Neutrophil (primary cell): ENCODE measurements around the gene IRF2BP2.

Source experiments
- H3K27ac ChIP-seq: fragments of 200-600 bp; sonication (generic); 2 replicates; pipeline ENCODE4 v1.5.1; 2016; ENCODE audit warnings: mild to moderate bottlenecking, moderate library complexity
- H3K27me3 ChIP-seq: fragments of 200-600 bp; sonication (generic); 2 replicates; pipeline ENCODE4 v1.6.0; 2016; ENCODE audit warnings: mild to moderate bottlenecking
- H3K36me3 ChIP-seq: fragments of 200-600 bp; sonication (generic); 2 replicates; pipeline ENCODE4 v1.5.1; 2017
- H3K4me1 ChIP-seq, 2 experiments: fragments of 200-600 bp in 1 of 2; sonication (generic) in 1 of 2; 1 replicate in 1 of 2; 2 replicates in 1 of 2; pipeline versions ENCODE4 v1.5.1 to v1.6.1; 2013 to 2016; ENCODE audit warnings: low read depth in 1 of 2, low read length in 1 of 2, mild to moderate bottlenecking in 1 of 2, moderate library complexity in 1 of 2; ENCODE audit not compliant: control insufficient read depth in 1 of 2, insufficient read depth in 1 of 2
- H3K4me3 ChIP-seq, 2 experiments: fragments of 200-600 bp in 1 of 2; sonication (generic) in 1 of 2; 1 replicate in 1 of 2; 2 replicates in 1 of 2; pipeline ENCODE4 v1.5.1; 2013 to 2016; ENCODE audit warnings: low read depth in 1 of 2, low read length in 1 of 2, mild to moderate bottlenecking in 1 of 2, moderate library complexity in 1 of 2
- H3K9me3 ChIP-seq: fragments of 200-600 bp; sonication (generic); 2 replicates; pipeline ENCODE4 v1.5.1; 2016
- TF ChIP-seq, protein P1 (sequence below): fragments of 200-600 bp; sonication (generic); IDR thresholded peaks from 2 replicates; pipeline ENCODE4 v1.5.1; 2016; ENCODE audit warnings: antibody characterized with exemption

IRF2BP2 gene

DNA sequence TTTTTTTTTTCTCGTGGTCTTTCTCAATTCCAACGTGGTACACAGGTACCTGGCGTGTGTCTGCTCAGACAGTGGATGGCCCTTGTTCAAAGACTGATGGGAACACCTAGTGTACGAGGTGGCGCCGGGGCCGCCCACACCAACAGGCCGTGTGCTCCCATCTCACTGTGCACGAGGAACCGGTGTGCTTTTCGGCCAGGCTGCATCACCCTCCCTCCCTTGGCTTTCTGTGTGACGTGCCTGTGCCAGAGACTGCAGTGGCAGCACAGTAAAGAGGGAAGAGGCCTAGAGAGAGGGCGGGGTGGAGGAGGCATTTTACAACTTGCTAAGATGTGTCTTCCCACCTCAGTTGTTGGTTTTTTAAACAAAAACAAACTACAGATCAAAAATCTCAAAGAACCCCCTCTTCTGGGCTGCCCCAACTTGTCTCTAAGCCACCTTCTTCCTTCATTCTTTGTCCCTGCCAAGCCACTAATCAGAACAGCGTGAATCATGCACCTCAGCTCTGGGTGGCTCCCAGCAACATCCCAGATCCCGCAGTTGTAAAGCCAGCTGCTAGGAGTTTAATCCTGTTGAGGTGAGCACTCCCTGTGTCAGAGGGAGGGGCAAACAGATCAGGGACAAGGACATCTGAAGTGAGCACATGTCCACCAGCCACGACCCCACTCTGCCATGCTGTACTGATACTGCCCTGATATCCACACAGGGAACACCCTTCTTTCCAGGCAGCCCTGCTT, 20.7 kb downstream of the IRF2BP2 start:
- Histone ChIP-seq H3K4me3 (no peak overlapping the region), H3K36me3 (no peaks in the 10 kb centered on the region), H3K9me3 (no peaks in the 10 kb centered on the region), H3K27ac (no peak overlapping the region), H3K4me1 (no peaks in the 10 kb centered on the region), H3K27me3 (no peaks in the 10 kb centered on the region)
- TF ChIP-seq, protein P1, sequence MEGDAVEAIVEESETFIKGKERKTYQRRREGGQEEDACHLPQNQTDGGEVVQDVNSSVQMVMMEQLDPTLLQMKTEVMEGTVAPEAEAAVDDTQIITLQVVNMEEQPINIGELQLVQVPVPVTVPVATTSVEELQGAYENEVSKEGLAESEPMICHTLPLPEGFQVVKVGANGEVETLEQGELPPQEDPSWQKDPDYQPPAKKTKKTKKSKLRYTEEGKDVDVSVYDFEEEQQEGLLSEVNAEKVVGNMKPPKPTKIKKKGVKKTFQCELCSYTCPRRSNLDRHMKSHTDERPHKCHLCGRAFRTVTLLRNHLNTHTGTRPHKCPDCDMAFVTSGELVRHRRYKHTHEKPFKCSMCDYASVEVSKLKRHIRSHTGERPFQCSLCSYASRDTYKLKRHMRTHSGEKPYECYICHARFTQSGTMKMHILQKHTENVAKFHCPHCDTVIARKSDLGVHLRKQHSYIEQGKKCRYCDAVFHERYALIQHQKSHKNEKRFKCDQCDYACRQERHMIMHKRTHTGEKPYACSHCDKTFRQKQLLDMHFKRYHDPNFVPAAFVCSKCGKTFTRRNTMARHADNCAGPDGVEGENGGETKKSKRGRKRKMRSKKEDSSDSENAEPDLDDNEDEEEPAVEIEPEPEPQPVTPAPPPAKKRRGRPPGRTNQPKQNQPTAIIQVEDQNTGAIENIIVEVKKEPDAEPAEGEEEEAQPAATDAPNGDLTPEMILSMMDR = no peak

DNA sequence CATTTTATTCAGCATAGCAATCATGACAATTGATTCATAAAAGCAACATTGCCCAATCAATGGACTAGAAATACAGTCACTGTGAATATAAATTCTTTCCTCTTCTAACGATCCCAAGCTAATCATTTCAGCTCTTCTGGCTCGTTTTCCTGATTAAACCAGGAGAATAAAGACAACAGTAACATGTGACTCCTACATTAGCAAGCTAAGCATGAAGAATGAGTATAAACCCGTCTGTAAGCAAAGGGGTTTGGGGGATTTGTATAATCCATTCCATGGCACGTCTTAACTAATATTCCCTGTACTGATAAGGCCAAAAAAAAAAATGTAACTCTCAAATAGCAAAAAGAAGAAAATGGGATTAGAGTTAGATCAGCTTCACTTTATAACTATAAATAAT, 21.6 kb downstream of the IRF2BP2 start:
- Histone ChIP-seq H3K4me1 (no peaks in the 10 kb centered on the region), H3K27ac (no peak overlapping the region), H3K27me3 (no peaks in the 10 kb centered on the region), H3K4me3 (no peak overlapping the region), H3K9me3 (no peaks in the 10 kb centered on the region), H3K36me3 (no peaks in the 10 kb centered on the region)
- TF ChIP-seq, protein P1 = no peak

DNA sequence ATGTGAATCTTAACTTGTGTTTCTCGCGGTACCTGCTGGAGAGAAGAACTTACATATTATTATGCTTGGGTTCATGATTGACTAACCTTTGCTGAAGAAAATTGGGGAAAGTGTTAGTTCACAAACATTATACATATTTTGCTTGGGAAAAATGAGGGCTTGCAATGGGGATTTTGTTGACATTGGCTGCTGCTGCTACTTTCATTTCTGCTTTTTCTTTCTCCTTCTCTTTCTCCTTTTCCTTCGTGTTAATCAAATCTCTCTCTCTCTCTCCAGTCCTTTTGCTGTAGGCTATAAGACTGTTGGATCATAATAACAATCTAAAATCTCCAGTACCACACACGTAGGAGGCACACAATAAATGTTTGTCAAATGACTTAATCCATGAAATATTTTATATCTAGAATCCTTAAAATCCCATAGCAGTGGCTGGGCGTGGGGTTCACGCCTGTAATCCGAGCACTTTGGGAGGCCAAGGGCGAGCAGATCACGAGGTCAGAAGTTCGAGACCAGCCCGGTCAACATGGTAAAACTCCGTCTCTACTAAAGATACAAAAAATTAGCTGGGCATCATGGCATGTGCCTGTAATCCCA, 23.0 kb downstream of the IRF2BP2 start:
- H3K9me3 ChIP-seq = no peaks in the 10 kb centered on the region
- H3K36me3 ChIP-seq = no peaks in the 10 kb centered on the region
- H3K4me3 ChIP-seq = no peak overlapping the region
- H3K27ac ChIP-seq = no peak overlapping the region
- TF ChIP-seq, protein P1 = no peak
- H3K4me1 ChIP-seq = no peaks in the 10 kb centered on the region
- no peaks in the 10 kb centered on the region for H3K27me3 ChIP-seq

DNA sequence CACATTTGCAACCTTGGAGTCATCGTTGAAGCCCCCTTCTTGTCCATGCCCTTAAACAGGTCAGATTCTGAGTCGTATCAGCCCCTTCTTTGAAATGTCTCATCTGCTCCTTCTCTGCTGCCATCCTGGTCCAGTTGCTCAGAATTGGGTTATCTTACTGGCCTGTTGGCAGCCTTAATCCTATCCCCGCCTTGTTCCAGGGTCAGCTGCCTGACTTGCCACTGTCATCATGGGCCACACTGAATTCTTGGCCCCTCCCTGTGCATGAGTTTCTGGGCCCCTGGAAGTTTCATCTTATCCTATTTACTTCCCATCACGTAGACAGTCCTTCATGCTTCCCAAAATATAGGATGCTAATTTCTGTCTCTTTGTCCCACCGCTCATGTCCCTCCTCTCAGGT, 23.7 kb downstream of the IRF2BP2 start:
- TF ChIP-seq, protein P1 = no peak
- Histone ChIP-seq H3K36me3 (no peaks in the 10 kb centered on the region), H3K4me3 (no peak overlapping the region), H3K4me1 (no peaks in the 10 kb centered on the region), H3K27ac (no peak overlapping the region), H3K9me3 (no peaks in the 10 kb centered on the region), H3K27me3 (no peaks in the 10 kb centered on the region)

DNA sequence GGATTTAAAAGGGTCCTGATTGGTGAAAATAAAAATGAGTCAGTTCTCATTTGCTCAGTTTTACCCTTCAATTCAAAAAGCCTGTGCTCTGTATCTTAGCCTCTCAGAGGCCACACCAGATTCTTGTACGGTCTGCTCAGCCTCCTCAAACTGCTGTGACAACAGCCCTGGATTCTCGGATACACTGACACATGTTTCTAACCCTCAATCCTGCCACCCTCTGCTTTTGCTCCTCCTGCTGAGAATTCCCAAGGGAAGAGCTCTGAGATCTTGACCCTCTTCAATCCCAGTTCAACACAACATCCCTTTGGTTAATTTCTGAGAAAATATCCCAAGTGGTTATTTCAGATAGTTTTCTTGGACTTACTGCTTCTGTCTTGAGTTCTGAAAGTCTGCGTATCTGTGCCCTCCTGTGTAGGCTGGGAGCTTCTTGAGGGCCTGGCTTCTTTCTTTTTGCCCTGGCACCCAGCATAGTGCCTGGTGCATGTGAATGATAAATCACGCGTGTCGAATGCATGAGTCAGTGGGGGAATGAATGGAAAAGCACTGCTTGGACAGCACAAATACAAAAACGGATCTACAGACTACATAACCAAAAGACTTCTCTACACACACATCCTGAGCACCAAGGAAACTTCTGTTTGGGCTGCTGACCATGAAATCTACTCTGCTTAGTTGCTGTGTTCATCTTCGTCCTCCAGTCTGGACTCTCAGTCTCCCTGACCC, 24.5 kb downstream of the IRF2BP2 start:
- Histone ChIP-seq H3K4me3 (no peak overlapping the region), H3K36me3 (no peaks in the 10 kb centered on the region), H3K27me3 (no peaks in the 10 kb centered on the region), H3K9me3 (no peaks in the 10 kb centered on the region), H3K4me1 (no peaks in the 10 kb centered on the region), H3K27ac (no peak overlapping the region)
- TF ChIP-seq, protein P1 = no peak
